Hepatocyte (in vitro differentiated cells): Measurements from ENCODE around the gene NEUROD6. TPM values are rescaled to one million over a fixed set of nuclear protein-coding genes. Genes with fewer than 3 reads are reported as not detected.

Source experiments
- DNase-seq: peaks from one replicate; pipeline ENCODE4 v3.0.0-alpha.2; 2016; ENCODE audit warnings: low spot score
- H2AFZ ChIP-seq: fragments of 200-600 bp; sonication (generic); 2 replicates; pipeline ENCODE4 v1.6.0; 2016; ENCODE audit warnings: antibody characterized with exemption, mild to moderate bottlenecking
- H3K27ac ChIP-seq: fragments of 200-600 bp; sonication (generic); 2 replicates; pipeline ENCODE4 v1.5.1; 2016; ENCODE audit warnings: mild to moderate bottlenecking
- H3K27me3 ChIP-seq: fragments of 200-600 bp; sonication (generic); 2 replicates; pipeline ENCODE4 v1.6.1; 2016
- H3K36me3 ChIP-seq: fragments of 200-600 bp; sonication (generic); replicated peaks from 2 replicates; pipeline ENCODE4 v1.5.1; 2016; ENCODE audit warnings: low read depth; ENCODE audit not compliant: insufficient read depth
- H3K4me1 ChIP-seq: fragments of 200-600 bp; sonication (generic); 2 replicates; pipeline ENCODE4 v1.5.1; 2016; ENCODE audit warnings: mild to moderate bottlenecking, moderate library complexity; ENCODE audit not compliant: insufficient read depth
- H3K4me2 ChIP-seq: fragments of 200-600 bp; sonication (generic); 2 replicates; pipeline ENCODE4 v1.6.0; 2016
- H3K4me3 ChIP-seq: fragments of 200-600 bp; sonication (generic); 2 replicates; pipeline ENCODE4 v1.5.1; 2016; ENCODE audit warnings: mild to moderate bottlenecking
- H3K79me2 ChIP-seq: fragments of 200-600 bp; sonication (generic); 2 replicates; pipeline ENCODE4 v1.6.0; 2017; ENCODE audit warnings: mild to moderate bottlenecking
- H3K9me2 ChIP-seq: fragments of 200-600 bp; sonication (generic); replicated peaks from 2 replicates; pipeline ENCODE4 v1.6.0; 2017; ENCODE audit warnings: mild to moderate bottlenecking; ENCODE audit not compliant: insufficient read depth
- H3K9me3 ChIP-seq: fragments of 200-600 bp; sonication (generic); 2 replicates; pipeline ENCODE4 v1.5.1; 2016; ENCODE audit warnings: low read depth, mild to moderate bottlenecking
- H4K20me1 ChIP-seq: fragments of 200-600 bp; sonication (generic); 2 replicates; pipeline ENCODE4 v1.6.0; 2016; ENCODE audit warnings: mild to moderate bottlenecking; ENCODE audit not compliant: insufficient read depth, poor library complexity, severe bottlenecking
- EZH2 ChIP-seq: fragments of 200-600 bp; sonication (generic); IDR thresholded peaks from 2 replicates; pipeline ENCODE4 v1.6.1; 2016; ENCODE audit warnings: antibody characterized with exemption, mild to moderate bottlenecking, borderline replicate concordance
- EZH2phosphoT487 ChIP-seq: fragments of 200-600 bp; sonication (generic); IDR thresholded peaks from one replicate; pipeline ENCODE4 v1.6.1; 2018; ENCODE audit warnings: antibody characterized with exemption, mild to moderate bottlenecking, low read depth, moderate library complexity; ENCODE audit not compliant: unreplicated experiment, severe bottlenecking
- WGBS: methylation state at CpG from one replicate; pipeline ENCODE4 v1.1.6; 2016; ENCODE audit warnings: low lambda C conversion rate; ENCODE audit errors: missing lambda C conversion rate; 5-methylcytosine and 5-hydroxymethylcytosine counted together
- polyA plus RNA-seq: library from polyadenylated mRNA; unstranded; fragments of >200 nt; fragmentation: Nextera tagmentation; extraction: Ambion mirVana; gene quantifications from 2 replicates; pipeline ENCODE4 v1.2.1, GENCODE V29; 2016
- total RNA-seq: library from RNA; depleted of rRNA; stranded (reverse); fragments of >200 nt; gene quantifications from 2 replicates; pipeline ENCODE4 v1.2.3, GENCODE V29; 2014
- TF ChIP-seq, protein P1 (sequence below): fragments of 200-600 bp; sonication (generic); IDR thresholded peaks from 2 replicates; pipeline ENCODE4 v1.5.1; 2016; ENCODE audit warnings: antibody characterized with exemption, mild to moderate bottlenecking; ENCODE audit not compliant: poor library complexity

NEUROD6 gene
- total and polyA plus RNA-seq, 2 experiments from 2014 or later = not detected

GRCh38 chr7:31343516-31344305 lies 3.2 kb upstream of the NEUROD6 start:
- H3K4me1 ChIP-seq = no peaks in the 10 kb centered on the region
- no peaks in the 10 kb centered on the region for H3K79me2 ChIP-seq
- WGBS = 60% methylated on average over 3 of the region's 3 CpGs
- DNase-seq = no peak
- H3K9me3 ChIP-seq = no peaks in the 10 kb centered on the region
- H3K27ac ChIP-seq = no peak overlapping the region
- H2AFZ ChIP-seq = no peak overlapping the region
- H3K4me3 ChIP-seq = no peak overlapping the region
- no peaks in the 10 kb centered on the region for H3K36me3 ChIP-seq
- H3K27me3 ChIP-seq = peaks cover 19% of the 10 kb centered on the region
- no peaks in the 10 kb centered on the region for H4K20me1 ChIP-seq
- H3K9me2 ChIP-seq = no peaks in the 10 kb centered on the region
- H3K4me2 ChIP-seq = no peak overlapping the region
- no peak for TF ChIP-seq EZH2phosphoT487
- TF ChIP-seq, protein P1, sequence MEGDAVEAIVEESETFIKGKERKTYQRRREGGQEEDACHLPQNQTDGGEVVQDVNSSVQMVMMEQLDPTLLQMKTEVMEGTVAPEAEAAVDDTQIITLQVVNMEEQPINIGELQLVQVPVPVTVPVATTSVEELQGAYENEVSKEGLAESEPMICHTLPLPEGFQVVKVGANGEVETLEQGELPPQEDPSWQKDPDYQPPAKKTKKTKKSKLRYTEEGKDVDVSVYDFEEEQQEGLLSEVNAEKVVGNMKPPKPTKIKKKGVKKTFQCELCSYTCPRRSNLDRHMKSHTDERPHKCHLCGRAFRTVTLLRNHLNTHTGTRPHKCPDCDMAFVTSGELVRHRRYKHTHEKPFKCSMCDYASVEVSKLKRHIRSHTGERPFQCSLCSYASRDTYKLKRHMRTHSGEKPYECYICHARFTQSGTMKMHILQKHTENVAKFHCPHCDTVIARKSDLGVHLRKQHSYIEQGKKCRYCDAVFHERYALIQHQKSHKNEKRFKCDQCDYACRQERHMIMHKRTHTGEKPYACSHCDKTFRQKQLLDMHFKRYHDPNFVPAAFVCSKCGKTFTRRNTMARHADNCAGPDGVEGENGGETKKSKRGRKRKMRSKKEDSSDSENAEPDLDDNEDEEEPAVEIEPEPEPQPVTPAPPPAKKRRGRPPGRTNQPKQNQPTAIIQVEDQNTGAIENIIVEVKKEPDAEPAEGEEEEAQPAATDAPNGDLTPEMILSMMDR = no peak
- TF ChIP-seq EZH2 = no peak

GRCh38 chr7:31341141-31341540 lies 615 bp upstream of the NEUROD6 start:
- no peak overlapping the region for H3K27ac ChIP-seq
- H3K79me2 ChIP-seq = no peaks in the 10 kb centered on the region
- H4K20me1 ChIP-seq = no peaks in the 10 kb centered on the region
- H3K4me3 ChIP-seq = no peak overlapping the region
- H3K36me3 ChIP-seq = no peaks in the 10 kb centered on the region
- H2AFZ ChIP-seq = no peak overlapping the region
- H3K4me1 ChIP-seq = no peaks in the 10 kb centered on the region
- 33% methylated on average over 5 of the region's 5 CpGs for WGBS
- H3K4me2 ChIP-seq = peak overlapping the region; percentile 30
- H3K27me3 ChIP-seq = peaks cover 32% of the 10 kb centered on the region
- H3K9me3 ChIP-seq = no peaks in the 10 kb centered on the region
- DNase-seq = no peak
- no peaks in the 10 kb centered on the region for H3K9me2 ChIP-seq
- TF ChIP-seq, protein P1 = no peak
- TF ChIP-seq EZH2 (no peak), EZH2phosphoT487 (no peak)

GRCh38 chr7:31340051-31340450 lies 475 bp downstream of the NEUROD6 start:
- no peaks in the 10 kb centered on the region for H3K36me3 ChIP-seq
- H2AFZ ChIP-seq = no peak overlapping the region
- no peaks in the 10 kb centered on the region for H3K9me2 ChIP-seq
- H3K27me3 ChIP-seq = peaks cover 43% of the 10 kb centered on the region
- no peak for DNase-seq
- H3K4me2 ChIP-seq = no peak overlapping the region
- H3K4me3 ChIP-seq = no peak overlapping the region
- H4K20me1 ChIP-seq = no peaks in the 10 kb centered on the region
- no peaks in the 10 kb centered on the region for H3K4me1 ChIP-seq
- TF ChIP-seq EZH2phosphoT487 (no peak), EZH2 (no peak)
- TF ChIP-seq, protein P1 = no peak
- no peaks in the 10 kb centered on the region for H3K79me2 ChIP-seq
- no peak overlapping the region for H3K27ac ChIP-seq
- H3K9me3 ChIP-seq = no peaks in the 10 kb centered on the region
- 67% methylated on average over 5 of the region's 5 CpGs for WGBS
